MM.1S (cell line): ENCODE results near the gene GAGE10.

ENCODE experiments used
- CTCF ChIP-seq: fragments of 300-600 bp; sonication (generic); IDR thresholded peaks from 2 replicates; pipeline ENCODE4 v1.5.1; 2016; ENCODE audit warnings: antibody characterized with exemption, low read length, mixed read lengths
- EZH2 ChIP-seq: fragments of 300-600 bp; sonication (generic); optimal IDR thresholded peaks from 2 replicates; pipeline ENCODE3; 2017; ENCODE audit warnings: low read depth, mild to moderate bottlenecking, antibody characterized with exemption, low read length, mixed read lengths

DNA sequence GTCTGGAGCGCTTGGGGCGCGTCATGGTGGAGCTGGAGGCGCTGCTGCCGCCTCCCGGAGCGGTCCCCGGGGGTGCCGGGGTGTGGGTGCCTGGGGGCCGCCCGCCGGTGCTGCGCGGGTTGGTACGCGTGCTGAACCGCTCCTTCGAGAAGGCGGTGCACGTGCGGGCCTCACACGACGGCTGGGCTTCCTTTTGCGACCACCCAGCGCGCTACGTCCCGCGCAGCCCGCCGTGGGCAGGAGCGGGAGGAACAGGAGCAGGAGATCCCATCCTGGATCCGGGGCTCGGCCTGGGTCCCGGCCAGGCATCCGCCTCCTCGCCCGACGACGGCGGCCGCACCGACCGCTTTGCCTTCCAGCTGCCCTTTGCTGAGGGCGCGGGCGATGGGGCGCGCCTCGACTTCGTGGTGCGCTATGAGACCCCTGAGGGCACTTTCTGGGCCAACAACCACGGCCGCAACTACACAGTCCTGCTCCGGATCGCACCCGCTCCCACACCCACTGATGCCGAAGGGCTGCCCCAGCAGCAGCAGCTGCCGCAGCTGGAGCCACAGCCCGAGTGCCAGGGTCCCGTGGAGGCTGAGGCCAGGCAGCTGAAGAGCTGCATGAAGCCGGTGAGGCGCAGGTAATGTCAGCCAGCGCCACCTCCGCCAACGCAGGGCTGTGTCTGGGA, 33.1 kb upstream of the GAGE10 start:
- TF ChIP-seq CTCF = no peak
- TF ChIP-seq EZH2 = no peak
